ENCODE data around the gene DPM3.

DPM3 gene

DNA sequence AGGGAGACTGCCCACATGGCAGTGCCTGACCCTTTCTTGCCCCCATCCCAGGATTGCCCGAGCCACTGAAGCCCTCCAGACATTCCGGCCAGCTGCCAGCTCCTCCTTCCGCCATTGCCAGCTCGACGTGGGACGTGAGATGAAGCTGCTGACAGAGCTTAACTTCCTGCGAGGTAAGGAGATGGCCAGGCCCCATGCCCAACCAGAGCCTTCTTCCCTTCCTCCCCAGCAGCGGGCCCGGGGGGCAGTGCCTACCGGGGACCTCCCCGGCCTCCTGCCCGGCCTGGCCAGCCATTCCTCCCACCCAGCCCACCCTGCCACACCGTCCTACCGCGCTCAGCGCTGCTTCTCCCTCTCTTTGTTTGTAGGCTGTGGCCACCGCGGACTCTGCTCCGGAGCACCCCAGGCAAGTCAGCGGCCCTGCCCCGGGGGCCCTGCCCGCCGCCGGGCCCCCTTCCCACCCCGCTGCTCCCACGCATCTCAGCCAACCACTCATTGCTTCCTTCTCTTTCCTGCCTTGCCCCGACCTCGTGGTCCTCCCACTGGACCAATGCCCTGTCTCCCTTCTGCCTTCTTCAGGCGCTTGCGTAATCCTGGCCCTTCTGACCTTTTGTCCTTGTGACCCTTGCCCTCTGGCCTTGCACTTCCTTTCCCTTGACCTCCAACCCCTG, 38.2 kb upstream of the DPM3 start:
- TF ChIP-seq, protein P1, sequence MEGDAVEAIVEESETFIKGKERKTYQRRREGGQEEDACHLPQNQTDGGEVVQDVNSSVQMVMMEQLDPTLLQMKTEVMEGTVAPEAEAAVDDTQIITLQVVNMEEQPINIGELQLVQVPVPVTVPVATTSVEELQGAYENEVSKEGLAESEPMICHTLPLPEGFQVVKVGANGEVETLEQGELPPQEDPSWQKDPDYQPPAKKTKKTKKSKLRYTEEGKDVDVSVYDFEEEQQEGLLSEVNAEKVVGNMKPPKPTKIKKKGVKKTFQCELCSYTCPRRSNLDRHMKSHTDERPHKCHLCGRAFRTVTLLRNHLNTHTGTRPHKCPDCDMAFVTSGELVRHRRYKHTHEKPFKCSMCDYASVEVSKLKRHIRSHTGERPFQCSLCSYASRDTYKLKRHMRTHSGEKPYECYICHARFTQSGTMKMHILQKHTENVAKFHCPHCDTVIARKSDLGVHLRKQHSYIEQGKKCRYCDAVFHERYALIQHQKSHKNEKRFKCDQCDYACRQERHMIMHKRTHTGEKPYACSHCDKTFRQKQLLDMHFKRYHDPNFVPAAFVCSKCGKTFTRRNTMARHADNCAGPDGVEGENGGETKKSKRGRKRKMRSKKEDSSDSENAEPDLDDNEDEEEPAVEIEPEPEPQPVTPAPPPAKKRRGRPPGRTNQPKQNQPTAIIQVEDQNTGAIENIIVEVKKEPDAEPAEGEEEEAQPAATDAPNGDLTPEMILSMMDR (conservative IDR thresholded peaks at IDR 0.05; ENCODE audit: low read length), result no peak
- H3K4me3 ChIP-seq (ENCODE audit: low read length), result no peak overlapping the region
- DNase-seq (ENCODE audit: low read depth), result no peak

DNA sequence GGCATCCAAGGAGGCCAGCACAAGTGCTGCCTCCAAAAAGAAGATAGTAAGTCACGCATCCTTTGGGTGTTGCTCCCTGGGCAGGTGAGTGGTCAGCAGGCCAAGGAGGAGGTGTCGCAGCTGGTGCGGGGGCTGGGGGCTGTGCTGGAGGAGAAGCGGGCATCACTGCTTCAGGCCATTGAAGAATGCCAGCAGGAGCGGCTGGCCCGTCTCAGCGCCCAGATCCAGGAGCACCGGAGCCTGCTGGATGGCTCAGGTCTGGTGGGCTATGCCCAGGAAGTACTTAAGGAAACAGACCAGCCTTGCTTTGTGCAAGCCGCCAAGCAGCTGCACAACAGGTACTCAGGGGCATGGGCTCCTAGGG, 37.6 kb upstream of the DPM3 start:
- TF ChIP-seq, protein P1 (conservative IDR thresholded peaks at IDR 0.05; ENCODE audit: low read length), result no peak
- no peak for DNase-seq (ENCODE audit: low read depth)
- H3K4me3 ChIP-seq (ENCODE audit: low read length), result no peak overlapping the region

DNA sequence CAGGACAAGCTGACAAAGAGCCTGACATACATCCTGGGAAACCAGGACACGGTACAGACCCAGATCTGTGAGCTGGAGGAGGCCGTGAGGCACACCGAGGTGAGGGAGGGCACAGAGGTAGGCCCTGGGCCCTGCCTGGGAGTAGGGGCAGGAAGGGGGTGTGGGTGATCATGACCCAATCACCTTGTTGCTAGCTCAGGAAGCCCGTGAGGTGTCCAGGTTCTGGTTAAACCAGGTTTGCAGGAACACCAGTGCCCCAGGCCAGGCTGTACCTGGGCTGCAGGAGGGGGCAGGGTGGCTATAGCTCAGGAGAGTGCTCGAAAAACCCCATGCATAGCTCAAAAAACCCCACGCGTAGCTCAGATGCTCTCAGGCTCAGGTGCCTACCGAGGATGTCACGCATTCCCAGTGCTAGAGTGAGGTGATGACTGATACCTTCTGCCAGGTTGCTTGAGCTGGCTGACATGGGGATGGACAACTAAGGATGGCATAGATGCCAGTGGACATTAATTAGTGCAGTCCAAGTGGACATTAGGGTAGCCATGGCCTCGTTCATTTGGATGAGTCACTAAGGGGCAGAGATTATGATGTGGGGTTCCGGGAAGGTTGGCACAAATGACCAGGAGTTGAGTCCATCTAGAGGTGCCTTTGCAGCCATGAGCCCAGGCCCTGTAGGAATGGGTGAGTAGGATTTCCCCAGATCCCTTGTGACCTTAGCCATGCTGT, 37.0 kb upstream of the DPM3 start:
- no peak for DNase-seq (ENCODE audit: low read depth)
- TF ChIP-seq, protein P1 (conservative IDR thresholded peaks at IDR 0.05; ENCODE audit: low read length), result no peak
- H3K4me3 ChIP-seq (ENCODE audit: low read length), result no peak overlapping the region

DNA sequence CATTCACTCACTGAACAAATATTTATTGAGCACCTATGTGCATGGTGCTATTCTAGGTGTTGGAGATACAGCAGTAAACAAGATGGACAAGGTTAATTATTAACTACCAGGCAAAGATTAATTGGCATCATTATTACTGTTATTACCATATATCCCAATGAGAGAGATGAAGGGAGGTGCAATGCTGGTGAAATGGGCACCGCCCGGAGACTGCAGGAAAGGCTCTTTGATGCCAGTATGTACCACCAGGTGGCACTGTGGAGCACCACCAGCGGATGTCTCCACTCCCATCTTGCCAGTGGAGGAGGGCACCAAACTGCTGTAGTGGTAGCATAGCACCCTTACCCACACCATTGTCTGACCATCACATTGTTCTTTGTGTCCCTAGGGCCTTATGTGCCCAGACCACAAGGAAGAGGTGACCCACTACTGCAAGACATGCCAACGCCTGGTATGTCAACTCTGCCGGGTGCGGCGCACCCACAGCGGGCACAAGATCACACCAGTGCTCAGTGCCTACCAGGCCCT, 36.3 kb upstream of the DPM3 start:
- DNase-seq (ENCODE audit: low read depth), result peak; percentile 69
- TF ChIP-seq, protein P1 (conservative IDR thresholded peaks at IDR 0.05; ENCODE audit: low read length), result peak; percentile 94
- H3K4me3 ChIP-seq (ENCODE audit: low read length), result no peak overlapping the region

DNA sequence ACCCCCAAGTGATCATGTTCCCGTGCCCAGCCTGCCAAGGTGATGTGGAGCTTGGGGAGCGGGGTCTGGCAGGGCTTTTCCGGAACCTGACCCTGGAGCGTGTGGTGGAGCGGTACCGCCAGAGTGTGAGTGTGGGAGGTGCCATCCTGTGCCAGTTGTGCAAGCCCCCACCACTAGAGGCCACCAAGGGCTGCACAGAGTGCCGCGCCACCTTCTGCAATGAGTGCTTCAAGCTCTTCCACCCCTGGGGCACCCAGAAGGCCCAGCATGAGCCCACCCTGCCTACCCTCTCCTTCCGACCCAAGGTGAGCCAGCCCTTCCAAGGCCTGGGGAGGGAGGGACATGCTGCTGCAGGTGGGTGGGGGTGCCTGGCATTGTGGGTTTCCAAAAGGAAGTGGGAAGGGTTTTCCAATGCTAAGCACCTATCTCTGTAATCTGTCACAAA, 35.6 kb upstream of the DPM3 start:
- no peak for DNase-seq (ENCODE audit: low read depth)
- H3K4me3 ChIP-seq (ENCODE audit: low read length), result no peak overlapping the region
- TF ChIP-seq, protein P1 (conservative IDR thresholded peaks at IDR 0.05; ENCODE audit: low read length), result no peak; the same call in 1 of the 2 replicates

DNA sequence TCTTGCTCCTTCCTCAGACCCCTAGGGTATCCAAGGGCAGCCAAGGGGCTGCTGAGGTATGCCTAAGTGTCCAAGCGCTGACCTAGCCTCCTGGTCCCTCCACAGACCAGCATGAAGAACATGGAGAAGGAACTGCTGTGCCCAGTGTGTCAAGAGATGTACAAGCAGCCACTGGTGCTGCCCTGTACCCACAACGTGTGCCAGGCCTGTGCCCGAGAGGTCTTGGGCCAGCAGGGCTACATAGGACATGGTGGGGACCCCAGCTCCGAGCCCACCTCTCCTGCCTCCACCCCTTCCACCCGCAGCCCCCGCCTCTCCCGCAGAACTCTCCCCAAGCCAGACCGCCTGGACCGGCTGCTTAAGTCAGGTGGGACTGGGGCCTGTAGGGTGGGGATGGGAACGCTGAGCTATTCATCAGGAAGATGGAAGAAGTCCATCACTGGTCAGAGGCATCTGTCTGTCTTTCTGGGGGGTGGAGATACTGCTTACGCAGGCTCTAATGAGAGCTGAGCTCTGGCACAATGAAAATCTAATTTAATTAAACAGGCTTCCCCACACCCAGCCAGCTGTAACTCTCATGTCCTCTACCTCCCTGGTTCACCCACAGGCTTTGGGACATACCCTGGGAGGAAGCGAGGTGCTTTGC, 35.1 kb upstream of the DPM3 start:
- TF ChIP-seq, protein P1 (conservative IDR thresholded peaks at IDR 0.05; ENCODE audit: low read length), result no peak
- H3K4me3 ChIP-seq (ENCODE audit: low read length), result no peak overlapping the region
- DNase-seq (ENCODE audit: low read depth), result no peak
